HepG2 (cell line): ENCODE results near the gene PIEZO1. TPM values are rescaled to one million over a fixed set of nuclear protein-coding genes. Genes with fewer than 3 reads are reported as not detected.

Experiments used
- FOSL1 ChIP-seq: sonication (generic); formaldehyde crosslinking; IDR thresholded peaks from 2 replicates; pipeline ENCODE4 v1.9.0; 2021; ENCODE audit warnings: missing genetic modification reagents, borderline replicate concordance
- FOXM1 ChIP-seq: sonication (generic); formaldehyde crosslinking; IDR thresholded peaks from 2 replicates; pipeline ENCODE4 v1.5.0; 2020; ENCODE audit warnings: missing genetic modification reagents
- KIAA2018 ChIP-seq: sonication (generic); formaldehyde crosslinking; IDR thresholded peaks from 2 replicates; pipeline ENCODE4 v1.5.0; 2020; ENCODE audit warnings: mild to moderate bottlenecking, missing genetic modification reagents, borderline replicate concordance
- LCORL ChIP-seq, 2 experiments: fragments of 450-650 bp in 1 of 2; sonication (generic) in 1 of 2; formaldehyde crosslinking in 1 of 2; IDR thresholded peaks; 2 replicates each; pipeline versions ENCODE4 v1.5.0 to v1.6.1; 2017 to 2020; ENCODE audit warnings: antibody characterized with exemption in 1 of 2, missing genetic modification reagents in 1 of 2
- RFXAP ChIP-seq: sonication (generic); formaldehyde crosslinking; IDR thresholded peaks from 2 replicates; pipeline ENCODE4 v1.4.0; 2020; ENCODE audit warnings: missing genetic modification reagents, borderline replicate concordance
- TFE3 ChIP-seq: IDR thresholded peaks from 2 replicates; pipeline ENCODE4 v1.6.1; 2016
- XRCC5 ChIP-seq: fragments of 200-400 bp; formaldehyde crosslinking; optimal IDR thresholded peaks from 2 replicates; pipeline ENCODE3; 2017; ENCODE audit warnings: mild to moderate bottlenecking, low read length
- ZMYM2 ChIP-seq: sonication (generic); formaldehyde crosslinking; IDR thresholded peaks from 2 replicates; pipeline ENCODE4 v1.8.0; 2022; ENCODE audit warnings: mild to moderate bottlenecking, missing genetic modification reagents
- ZNF264 ChIP-seq: sonication (generic); formaldehyde crosslinking; IDR thresholded peaks from 2 replicates; pipeline ENCODE4 v1.4.0; 2020; ENCODE audit warnings: missing genetic modification reagents
- ZNF331 ChIP-seq: sonication (generic); formaldehyde crosslinking; IDR thresholded peaks from 2 replicates; pipeline ENCODE4 v1.4.0; 2020; ENCODE audit warnings: missing genetic modification reagents
- ZNF546 ChIP-seq: sonication (generic); formaldehyde crosslinking; conservative IDR thresholded peaks from 2 replicates; pipeline ENCODE4 v1.8.1; 2023; ENCODE audit warnings: mild to moderate bottlenecking, missing genetic modification reagents
- ZNF569 ChIP-seq: sonication (generic); formaldehyde crosslinking; IDR thresholded peaks from 2 replicates; pipeline ENCODE4 v1.5.0; 2020; ENCODE audit warnings: mild to moderate bottlenecking, missing genetic modification reagents, moderate library complexity, borderline replicate concordance
- ZNF749 ChIP-seq: sonication (generic); formaldehyde crosslinking; IDR thresholded peaks from 2 replicates; pipeline ENCODE4 v1.8.0; 2022; ENCODE audit warnings: mild to moderate bottlenecking, missing genetic modification reagents, moderate library complexity, borderline replicate concordance
- ZNF775 ChIP-seq: sonication (generic); formaldehyde crosslinking; IDR thresholded peaks from 2 replicates; pipeline ENCODE4 v1.4.0; 2020; ENCODE audit warnings: missing genetic modification reagents, mild to moderate bottlenecking, moderate library complexity, borderline replicate concordance
- polyA plus RNA-seq, 8 experiments: library from polyadenylated mRNA; depleted of rRNA in 3 of 8; stranded (reverse) in 7 of 8; unstranded in 1 of 8; fragments of >200 nt; fragmentation: Illumina TruSeq in 4 of 8; extraction: Trizol in 4 of 8; gene quantifications; 2 replicates each; pipeline versions ENCODE4 v1.2.1 to v1.2.3, GENCODE V29; 2011 to 2016; ENCODE audit warnings: low read depth in 4 of 8, missing spikeins in 1 of 8, mixed read lengths in 1 of 8; ENCODE audit not compliant: insufficient read depth in 1 of 8
- total RNA-seq, 5 experiments: library from RNA; depleted of rRNA; stranded (reverse); fragments of >200 nt; fragmentation: Illumina TruSeq; extraction: Trizol; gene quantifications; 2 replicates each; pipeline ENCODE4 v1.2.3, GENCODE V29; 2016; ENCODE audit warnings: low read depth in 1 of 5
- TF ChIP-seq, protein P1 (sequence below): fragments of 450-650 bp; IDR thresholded peaks from 2 replicates; pipeline ENCODE4 v1.6.1; 2016
- TF ChIP-seq, protein P2 (sequence below), 2 experiments: fragments of 450-650 bp in 1 of 2; sonication (generic) in 1 of 2; formaldehyde crosslinking; IDR thresholded peaks; 2 replicates each; pipeline versions ENCODE4 v1.5.0 to v1.8.0; 2020 to 2022; ENCODE audit warnings: mild to moderate bottlenecking in 1 of 2, missing genetic modification reagents in 1 of 2

The PIEZO1 gene
- total and polyA plus RNA-seq, 2 of the 13 experiments (the other 11 are each of a cell fraction or from before 2014, with no cell fraction given), result 67.9 to 85.0 TPM

DNA sequence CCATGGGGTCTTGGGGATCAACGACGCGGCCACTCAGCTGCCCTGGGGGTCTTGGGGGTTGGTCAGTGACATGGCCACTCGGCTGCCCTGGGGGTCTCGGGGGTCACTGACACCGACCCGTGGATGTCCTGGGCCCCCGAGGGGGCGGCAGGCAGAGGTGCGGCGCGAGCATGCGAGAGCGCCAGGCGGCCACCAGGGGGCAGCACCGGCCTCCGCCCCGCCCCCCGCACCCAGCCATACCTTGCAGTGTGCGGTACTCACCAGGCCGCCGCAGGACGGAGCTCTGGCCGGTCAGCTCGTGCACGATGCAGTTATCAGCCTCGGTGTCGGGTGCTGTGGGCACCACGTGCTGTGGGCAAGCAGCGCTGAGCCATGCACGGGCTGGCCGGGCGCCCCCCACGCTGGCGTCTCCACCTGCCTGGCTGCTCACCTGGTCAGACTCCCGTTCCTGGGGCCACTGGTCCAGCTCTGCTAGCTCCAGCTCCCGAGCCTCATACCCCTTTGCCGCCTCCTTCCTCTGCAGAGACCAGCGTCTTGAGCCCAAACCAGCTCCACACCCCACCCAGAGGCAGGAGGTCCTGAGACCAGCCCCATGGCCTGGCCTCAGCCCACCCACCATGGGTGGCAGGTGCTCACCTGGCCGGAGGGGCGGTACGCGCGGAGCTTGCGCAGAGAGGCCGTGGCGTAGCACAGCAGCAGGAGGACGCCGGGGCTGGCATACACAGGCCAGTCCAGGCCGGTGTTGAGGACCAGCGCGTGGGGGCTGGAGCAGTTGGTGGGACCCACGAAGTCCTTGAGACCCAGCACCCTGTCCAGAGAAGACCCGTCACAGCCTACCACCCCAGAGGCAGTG, 47.5 kb downstream of the PIEZO1 start (continued):
- TF ChIP-seq KIAA2018 (CRISPR knock-in tag), result no peak
- TF ChIP-seq, protein P1, sequence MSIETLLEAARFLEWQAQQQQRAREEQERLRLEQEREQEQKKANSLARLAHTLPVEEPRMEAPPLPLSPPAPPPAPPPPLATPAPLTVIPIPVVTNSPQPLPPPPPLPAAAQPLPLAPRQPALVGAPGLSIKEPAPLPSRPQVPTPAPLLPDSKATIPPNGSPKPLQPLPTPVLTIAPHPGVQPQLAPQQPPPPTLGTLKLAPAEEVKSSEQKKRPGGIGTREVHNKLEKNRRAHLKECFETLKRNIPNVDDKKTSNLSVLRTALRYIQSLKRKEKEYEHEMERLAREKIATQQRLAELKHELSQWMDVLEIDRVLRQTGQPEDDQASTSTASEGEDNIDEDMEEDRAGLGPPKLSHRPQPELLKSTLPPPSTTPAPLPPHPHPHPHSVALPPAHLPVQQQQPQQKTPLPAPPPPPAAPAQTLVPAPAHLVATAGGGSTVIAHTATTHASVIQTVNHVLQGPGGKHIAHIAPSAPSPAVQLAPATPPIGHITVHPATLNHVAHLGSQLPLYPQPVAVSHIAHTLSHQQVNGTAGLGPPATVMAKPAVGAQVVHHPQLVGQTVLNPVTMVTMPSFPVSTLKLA, result peak; percentile 8; the same call in 1 of the 2 replicates
- no peak for TF ChIP-seq TFE3 (CRISPR knock-in tag)
- no peak for TF ChIP-seq LCORL (IDR thresholded peaks at IDR 0.05)
- TF ChIP-seq LCORL (CRISPR knock-in tag; IDR thresholded peaks at IDR 0.05), result peak; percentile 40; the same call in 1 of the 2 replicates
- TF ChIP-seq FOXM1 (CRISPR knock-in tag), result no peak
- peak; percentile 83; the same call in 1 of the 2 replicates for TF ChIP-seq ZNF331 (CRISPR knock-in tag)
- no peak for TF ChIP-seq ZNF775 (CRISPR knock-in tag)
- no peak for TF ChIP-seq ZNF569 (CRISPR knock-in tag)
- no peak for TF ChIP-seq FOSL1 (CRISPR knock-in tag)
- TF ChIP-seq, protein P2, sequence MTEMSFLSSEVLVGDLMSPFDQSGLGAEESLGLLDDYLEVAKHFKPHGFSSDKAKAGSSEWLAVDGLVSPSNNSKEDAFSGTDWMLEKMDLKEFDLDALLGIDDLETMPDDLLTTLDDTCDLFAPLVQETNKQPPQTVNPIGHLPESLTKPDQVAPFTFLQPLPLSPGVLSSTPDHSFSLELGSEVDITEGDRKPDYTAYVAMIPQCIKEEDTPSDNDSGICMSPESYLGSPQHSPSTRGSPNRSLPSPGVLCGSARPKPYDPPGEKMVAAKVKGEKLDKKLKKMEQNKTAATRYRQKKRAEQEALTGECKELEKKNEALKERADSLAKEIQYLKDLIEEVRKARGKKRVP (CRISPR knock-in tag; IDR thresholded peaks at IDR 0.05), result no peak
- 0 out of 2 replicates have a peak, but pooled peaks have one; percentile 21 for TF ChIP-seq RFXAP (CRISPR knock-in tag)
- no peak for TF ChIP-seq ZMYM2 (CRISPR knock-in tag)
- 0 out of 2 replicates have a peak, but pooled peaks have one; percentile 33 for TF ChIP-seq ZNF546 (CRISPR knock-in tag)
- peak; percentile 95 for TF ChIP-seq XRCC5
- TF ChIP-seq ZNF264 (CRISPR knock-in tag), result no peak
- no peak for TF ChIP-seq ZNF749 (CRISPR knock-in tag)
